ENCODE measurements around the gene GNAO1.
"Not testable (repeated sequence)": the region's sequence is repeated elsewhere in the genome, so short reads cannot be mapped to it uniquely, and the experiment has no call there.

- not testable (repeated sequence) for TF ChIP-seq CTCF, POLR2A (IDR thresholded peaks at IDR 0.05)
Observed at GRCh38 chr16:56396724-56397123, 205.4 kb downstream of the GNAO1 start.
